OCI-LY7 (cell line): ENCODE results near the gene DR1.

Experiments
- EZH2phosphoT487 ChIP-seq: fragments of 200-600 bp; sonication (generic); IDR thresholded peaks from 2 replicates; pipeline ENCODE4 v1.6.1; 2018; ENCODE audit warnings: low read depth, borderline replicate concordance, mild to moderate bottlenecking, mixed run types, antibody characterized with exemption, low read length, moderate library complexity, mixed read lengths
- TF ChIP-seq, protein P1 (sequence below): fragments of 200-600 bp; sonication (generic); conservative IDR thresholded peaks from 2 replicates; pipeline ENCODE4 v1.5.1; 2014; ENCODE audit warnings: mild to moderate bottlenecking, antibody characterized with exemption, low read length, moderate library complexity, mixed read lengths

DNA sequence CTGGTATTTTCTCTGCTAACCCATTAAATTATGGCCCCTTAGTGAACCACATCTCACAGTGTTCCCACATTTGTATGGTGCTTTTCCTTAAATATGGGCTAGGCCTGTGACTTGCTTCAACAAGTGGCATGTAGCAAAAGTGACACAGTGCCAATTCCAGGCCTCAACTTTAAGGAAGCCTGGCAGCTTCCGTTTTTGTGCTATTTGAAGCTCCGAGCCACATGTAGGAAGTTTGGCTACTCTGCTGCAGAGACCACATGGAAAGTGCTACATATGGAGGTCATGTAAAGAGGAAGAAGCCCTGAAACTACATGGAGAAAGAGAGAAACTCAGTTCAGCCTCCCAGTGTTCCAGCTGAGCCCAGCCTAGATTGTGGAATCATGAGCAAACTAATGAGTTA, 28.5 kb upstream of the DR1 start:
- TF ChIP-seq, protein P1, sequence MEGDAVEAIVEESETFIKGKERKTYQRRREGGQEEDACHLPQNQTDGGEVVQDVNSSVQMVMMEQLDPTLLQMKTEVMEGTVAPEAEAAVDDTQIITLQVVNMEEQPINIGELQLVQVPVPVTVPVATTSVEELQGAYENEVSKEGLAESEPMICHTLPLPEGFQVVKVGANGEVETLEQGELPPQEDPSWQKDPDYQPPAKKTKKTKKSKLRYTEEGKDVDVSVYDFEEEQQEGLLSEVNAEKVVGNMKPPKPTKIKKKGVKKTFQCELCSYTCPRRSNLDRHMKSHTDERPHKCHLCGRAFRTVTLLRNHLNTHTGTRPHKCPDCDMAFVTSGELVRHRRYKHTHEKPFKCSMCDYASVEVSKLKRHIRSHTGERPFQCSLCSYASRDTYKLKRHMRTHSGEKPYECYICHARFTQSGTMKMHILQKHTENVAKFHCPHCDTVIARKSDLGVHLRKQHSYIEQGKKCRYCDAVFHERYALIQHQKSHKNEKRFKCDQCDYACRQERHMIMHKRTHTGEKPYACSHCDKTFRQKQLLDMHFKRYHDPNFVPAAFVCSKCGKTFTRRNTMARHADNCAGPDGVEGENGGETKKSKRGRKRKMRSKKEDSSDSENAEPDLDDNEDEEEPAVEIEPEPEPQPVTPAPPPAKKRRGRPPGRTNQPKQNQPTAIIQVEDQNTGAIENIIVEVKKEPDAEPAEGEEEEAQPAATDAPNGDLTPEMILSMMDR, result no peak
- TF ChIP-seq EZH2phosphoT487, result no peak
